ENCODE results near the gene SH2B2.

DNA sequence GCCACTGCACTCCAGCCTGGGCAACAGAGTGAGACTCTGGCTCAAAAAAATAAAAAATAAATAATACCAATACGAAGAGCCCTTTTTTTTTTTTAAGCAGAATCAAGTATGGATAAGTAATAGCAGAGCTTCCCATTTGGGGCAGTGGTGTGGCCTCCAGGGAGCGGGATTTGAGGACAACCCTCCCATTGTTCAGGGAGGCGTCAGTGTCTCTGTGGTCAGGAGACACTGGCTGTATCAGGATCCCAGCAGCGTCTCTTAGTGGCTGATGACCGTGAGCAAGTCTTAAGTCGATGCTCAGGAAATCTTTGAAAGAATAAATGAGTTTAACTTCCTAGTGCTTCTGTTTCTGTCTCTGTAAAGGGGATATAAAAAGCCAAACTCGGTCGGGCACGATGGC, 25.2 kb upstream of the SH2B2 start:
- TF ChIP-seq, protein P1, sequence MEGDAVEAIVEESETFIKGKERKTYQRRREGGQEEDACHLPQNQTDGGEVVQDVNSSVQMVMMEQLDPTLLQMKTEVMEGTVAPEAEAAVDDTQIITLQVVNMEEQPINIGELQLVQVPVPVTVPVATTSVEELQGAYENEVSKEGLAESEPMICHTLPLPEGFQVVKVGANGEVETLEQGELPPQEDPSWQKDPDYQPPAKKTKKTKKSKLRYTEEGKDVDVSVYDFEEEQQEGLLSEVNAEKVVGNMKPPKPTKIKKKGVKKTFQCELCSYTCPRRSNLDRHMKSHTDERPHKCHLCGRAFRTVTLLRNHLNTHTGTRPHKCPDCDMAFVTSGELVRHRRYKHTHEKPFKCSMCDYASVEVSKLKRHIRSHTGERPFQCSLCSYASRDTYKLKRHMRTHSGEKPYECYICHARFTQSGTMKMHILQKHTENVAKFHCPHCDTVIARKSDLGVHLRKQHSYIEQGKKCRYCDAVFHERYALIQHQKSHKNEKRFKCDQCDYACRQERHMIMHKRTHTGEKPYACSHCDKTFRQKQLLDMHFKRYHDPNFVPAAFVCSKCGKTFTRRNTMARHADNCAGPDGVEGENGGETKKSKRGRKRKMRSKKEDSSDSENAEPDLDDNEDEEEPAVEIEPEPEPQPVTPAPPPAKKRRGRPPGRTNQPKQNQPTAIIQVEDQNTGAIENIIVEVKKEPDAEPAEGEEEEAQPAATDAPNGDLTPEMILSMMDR (conservative IDR thresholded peaks at IDR 0.05; ENCODE audit: low read depth, low read length), result no peak
- no peak for TF ChIP-seq EZH2phosphoT487 (IDR thresholded peaks at IDR 0.05; ENCODE audit: borderline replicate concordance, low read length)

Measured in PC-3 (cell line).